ENCODE results near the gene KDM4C.

GRCh38 chr9:6829536-6829935 is 71.8 kb downstream of the KDM4C start:
- TF ChIP-seq CTCF (IDR thresholded peaks at IDR 0.05; ENCODE audit: borderline replicate concordance, extremely low read depth, low read length, poor library complexity, severe bottlenecking) (no peak), EZH2 (IDR thresholded peaks at IDR 0.05; ENCODE audit: borderline replicate concordance, low read depth, low read length, severe bottlenecking) (no peak)

Measured in DND-41 (cell line).